ENCODE results near the gene SLC22A7.

- no peak for TF ChIP-seq POLR2A (IDR thresholded peaks at IDR 0.05)
- TF ChIP-seq, protein P1, sequence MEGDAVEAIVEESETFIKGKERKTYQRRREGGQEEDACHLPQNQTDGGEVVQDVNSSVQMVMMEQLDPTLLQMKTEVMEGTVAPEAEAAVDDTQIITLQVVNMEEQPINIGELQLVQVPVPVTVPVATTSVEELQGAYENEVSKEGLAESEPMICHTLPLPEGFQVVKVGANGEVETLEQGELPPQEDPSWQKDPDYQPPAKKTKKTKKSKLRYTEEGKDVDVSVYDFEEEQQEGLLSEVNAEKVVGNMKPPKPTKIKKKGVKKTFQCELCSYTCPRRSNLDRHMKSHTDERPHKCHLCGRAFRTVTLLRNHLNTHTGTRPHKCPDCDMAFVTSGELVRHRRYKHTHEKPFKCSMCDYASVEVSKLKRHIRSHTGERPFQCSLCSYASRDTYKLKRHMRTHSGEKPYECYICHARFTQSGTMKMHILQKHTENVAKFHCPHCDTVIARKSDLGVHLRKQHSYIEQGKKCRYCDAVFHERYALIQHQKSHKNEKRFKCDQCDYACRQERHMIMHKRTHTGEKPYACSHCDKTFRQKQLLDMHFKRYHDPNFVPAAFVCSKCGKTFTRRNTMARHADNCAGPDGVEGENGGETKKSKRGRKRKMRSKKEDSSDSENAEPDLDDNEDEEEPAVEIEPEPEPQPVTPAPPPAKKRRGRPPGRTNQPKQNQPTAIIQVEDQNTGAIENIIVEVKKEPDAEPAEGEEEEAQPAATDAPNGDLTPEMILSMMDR (IDR thresholded peaks at IDR 0.05): no peak
- no peak for TF ChIP-seq POLR2AphosphoS5 (IDR thresholded peaks at IDR 0.05)
These were observed 33.8 kb downstream of the SLC22A7 start for GRCh38 chr6:43331891-43332290.

Measured in prostate gland (tissue), 2 donors.